Gastroesophageal sphincter (tissue), 4 donors: ENCODE results near the gene SIMC1. TPM values are rescaled to one million over a fixed set of nuclear protein-coding genes. Genes with fewer than 3 reads are reported as not detected.
"Not testable (repeated sequence)": the region's sequence is repeated elsewhere in the genome, so short reads cannot be mapped to it uniquely, and the experiment has no call there.

Source experiments
- ATAC-seq: fragments of 150-250 bp; one replicate; pipeline ENCODE4 v1.9.1; 2016; ENCODE audit warnings: mild to moderate bottlenecking, moderate library complexity
- H3K27ac ChIP-seq, 4 donors: fragments of 200-600 bp; sonication (generic) in 3 of 4; 1 replicate in 3 of 4; 2 replicates in 1 of 4; pipeline ENCODE4 v1.5.1; 2016 to 2019
- H3K27me3 ChIP-seq: fragments of 200-600 bp; sonication (generic); one replicate; pipeline ENCODE4 v1.5.1; 2019
- H3K36me3 ChIP-seq, 2 donors: fragments of 200-600 bp; sonication (generic); one replicate each; pipeline ENCODE4 v1.5.1; 2019; ENCODE audit warnings: control low read depth in 1 of 2
- H3K4me1 ChIP-seq, 3 donors: fragments of 200-600 bp; sonication (generic); 1 replicate in 2 of 3; 2 replicates in 1 of 3; pipeline ENCODE4 v1.5.1; 2016 to 2019; ENCODE audit warnings: control low read depth in 2 of 3
- H3K4me3 ChIP-seq, 2 donors: fragments of 200-600 bp; sonication (generic); one replicate each; pipeline ENCODE4 v1.5.1; 2019; ENCODE audit warnings: mild to moderate bottlenecking in 1 of 2, moderate library complexity in 1 of 2
- H3K9me3 ChIP-seq, 3 donors: fragments of 200-600 bp; sonication (generic); one replicate each; pipeline ENCODE4 v1.5.1; 2017 to 2019; ENCODE audit warnings: control low read depth in 2 of 3
- WGBS, 2 donors: methylation state at CpG; one replicate each; pipeline ENCODE4 v1.1.5; 2018; ENCODE audit warnings: low coverage in 1 of 2; 5-methylcytosine and 5-hydroxymethylcytosine counted together
- total RNA-seq, 4 donors: library from RNA; depleted of rRNA; stranded (reverse); fragments of >200 nt; gene quantifications; one replicate each; pipeline ENCODE4 v1.1.0, GENCODE V29; 2016
- TF ChIP-seq, protein P1 (sequence below), 4 experiments: fragments of 200-600 bp in 2 of 4; fragments of 450-650 bp in 2 of 4; sonication (generic) in 1 of 4; IDR thresholded peaks; one replicate each; pipeline ENCODE4 v1.5.1; 2017 to 2019; ENCODE audit warnings: antibody characterized with exemption in 4 of 4, mild to moderate bottlenecking in 2 of 4, moderate library complexity in 2 of 4

SIMC1 gene
- total RNA-seq, 4 donors from 2014 or later = 11.2 to 84.5 (median 32.7) TPM

DNA sequence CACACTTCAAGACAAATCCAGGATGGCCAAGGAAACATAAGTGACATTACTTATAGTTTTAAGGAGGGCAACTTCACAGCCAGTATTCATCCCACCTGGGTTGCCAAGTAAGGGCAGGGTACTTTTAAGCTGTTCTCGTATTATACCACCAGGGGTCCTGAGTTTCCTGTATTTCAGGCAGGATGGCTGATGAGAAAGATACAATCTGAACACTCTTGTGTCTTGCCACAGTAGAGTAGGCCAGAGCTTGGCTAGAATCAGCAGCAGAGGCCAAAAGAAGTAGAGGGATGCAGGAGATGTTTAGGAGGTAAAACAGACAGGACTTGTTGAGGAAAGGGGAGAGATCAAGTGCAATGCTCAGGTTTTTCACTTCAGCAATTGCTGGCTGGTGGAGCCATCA is 3.1 kb upstream of the SIMC1 start:
- not testable (repeated sequence) for ATAC-seq, H3K4me3 ChIP-seq, H3K36me3 ChIP-seq, H3K9me3 ChIP-seq, H3K4me1 ChIP-seq, H3K27me3 ChIP-seq
- peak overlapping the region in 1 of 4 donors; percentile 14 for H3K27ac ChIP-seq
- 0 to 17% methylated on average over 1 of the region's 1 CpG for WGBS, 2 donors
- TF ChIP-seq, protein P1, sequence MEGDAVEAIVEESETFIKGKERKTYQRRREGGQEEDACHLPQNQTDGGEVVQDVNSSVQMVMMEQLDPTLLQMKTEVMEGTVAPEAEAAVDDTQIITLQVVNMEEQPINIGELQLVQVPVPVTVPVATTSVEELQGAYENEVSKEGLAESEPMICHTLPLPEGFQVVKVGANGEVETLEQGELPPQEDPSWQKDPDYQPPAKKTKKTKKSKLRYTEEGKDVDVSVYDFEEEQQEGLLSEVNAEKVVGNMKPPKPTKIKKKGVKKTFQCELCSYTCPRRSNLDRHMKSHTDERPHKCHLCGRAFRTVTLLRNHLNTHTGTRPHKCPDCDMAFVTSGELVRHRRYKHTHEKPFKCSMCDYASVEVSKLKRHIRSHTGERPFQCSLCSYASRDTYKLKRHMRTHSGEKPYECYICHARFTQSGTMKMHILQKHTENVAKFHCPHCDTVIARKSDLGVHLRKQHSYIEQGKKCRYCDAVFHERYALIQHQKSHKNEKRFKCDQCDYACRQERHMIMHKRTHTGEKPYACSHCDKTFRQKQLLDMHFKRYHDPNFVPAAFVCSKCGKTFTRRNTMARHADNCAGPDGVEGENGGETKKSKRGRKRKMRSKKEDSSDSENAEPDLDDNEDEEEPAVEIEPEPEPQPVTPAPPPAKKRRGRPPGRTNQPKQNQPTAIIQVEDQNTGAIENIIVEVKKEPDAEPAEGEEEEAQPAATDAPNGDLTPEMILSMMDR (IDR thresholded peaks at IDR 0.05) = peak in 3 of 4 experiments; percentile 41 to 52 (median 42)

DNA sequence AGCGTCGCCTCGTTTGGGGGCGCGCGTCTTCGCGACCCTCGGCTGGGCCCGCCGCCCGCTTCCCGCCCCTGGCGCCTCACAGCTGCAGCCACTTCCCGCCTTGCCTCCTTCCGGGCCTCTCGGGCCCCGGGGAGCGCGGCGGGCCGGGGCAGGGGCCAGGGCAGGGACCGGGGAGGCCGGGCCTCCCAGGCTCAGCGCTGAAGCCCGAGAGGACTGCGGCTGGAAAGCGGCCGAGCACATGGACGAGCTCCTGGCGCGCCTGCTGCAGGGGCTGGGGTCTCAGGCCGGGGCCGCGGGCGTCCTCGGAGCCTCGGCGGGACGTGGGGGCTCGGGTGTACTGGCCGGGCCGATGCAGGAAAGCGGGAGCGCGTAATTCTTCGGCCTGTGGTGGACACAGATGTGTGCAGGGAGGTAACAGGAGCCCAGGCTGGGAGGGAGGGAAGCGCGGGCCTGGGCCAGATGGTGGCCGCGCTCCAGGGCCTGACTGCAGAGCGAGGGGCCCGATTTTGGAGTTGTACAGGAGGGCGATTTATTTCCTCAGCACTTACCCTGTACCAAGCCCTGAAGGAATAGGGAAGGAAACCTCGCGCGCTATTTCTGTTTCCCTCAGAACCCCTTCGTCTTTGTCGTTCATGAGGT is 540 bp downstream of the SIMC1 start:
- no CpG with 5 or more reads among the region's 59 CpGs for WGBS, 2 donors

DNA sequence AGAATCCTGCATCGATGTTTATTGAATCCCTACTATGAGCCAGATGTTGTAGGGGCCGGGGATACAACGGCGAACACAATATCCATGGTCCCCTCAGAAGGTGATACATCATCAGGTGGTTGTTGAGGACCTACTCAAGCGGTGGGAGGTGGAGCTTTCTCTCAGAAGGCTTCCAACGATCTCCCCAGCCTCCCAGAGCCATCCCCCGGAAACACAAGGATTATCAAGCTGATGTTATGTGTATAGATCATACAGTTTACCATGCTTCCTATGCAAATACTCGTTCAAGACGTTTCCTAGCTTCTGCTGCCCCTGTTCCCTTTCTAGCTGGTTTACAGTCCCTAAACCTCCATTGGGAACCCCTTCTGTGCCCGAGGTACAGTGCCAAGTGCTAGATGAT is 1.1 kb downstream of the SIMC1 start:
- H3K36me3 ChIP-seq, ATAC-seq, H3K27me3 ChIP-seq, H3K27ac ChIP-seq, H3K9me3 ChIP-seq, H3K4me1 ChIP-seq, H3K4me3 ChIP-seq: not testable (repeated sequence)
- WGBS, 2 donors = no CpG with 5 or more reads among the region's 10 CpGs

More for the DNA sequence above, 540 bp downstream of the SIMC1 start:
- H3K4me1 ChIP-seq, H3K36me3 ChIP-seq, H3K27me3 ChIP-seq, H3K9me3 ChIP-seq: not testable (repeated sequence)
- peak overlapping the region in 2 of 4 donors; percentile 68 to 69 for H3K27ac ChIP-seq
- peak; percentile 71 for ATAC-seq
- peak overlapping the region; percentile 58 to 97 for H3K4me3 ChIP-seq

GRCh38 chr5:176244318-176244717 is 6.1 kb downstream of the SIMC1 start:
- not testable (repeated sequence) for H3K36me3 ChIP-seq, H3K4me3 ChIP-seq, H3K4me1 ChIP-seq, ATAC-seq, H3K27me3 ChIP-seq, H3K27ac ChIP-seq, H3K9me3 ChIP-seq
- WGBS, 2 donors = no CpG with 5 or more reads among the region's 2 CpGs

DNA sequence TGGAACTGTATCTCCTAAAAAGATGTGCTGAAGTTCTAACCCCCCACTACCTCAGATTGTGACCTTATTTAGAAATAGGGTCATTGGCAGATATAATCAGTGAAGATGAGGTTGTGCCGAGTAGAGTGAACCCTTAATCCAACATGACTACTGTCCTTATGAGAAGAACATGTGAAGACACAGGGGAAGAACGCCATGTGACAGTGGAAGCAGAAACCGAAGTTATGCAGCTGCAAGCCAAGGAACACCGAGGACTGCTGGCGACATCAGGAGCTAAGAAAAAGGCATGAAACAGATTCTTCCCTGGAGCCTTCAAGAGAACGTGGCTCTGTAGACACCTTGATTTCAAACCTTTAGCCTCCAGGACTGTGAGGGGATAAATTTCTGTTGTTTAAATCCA is 6.8 kb downstream of the SIMC1 start:
- H3K9me3 ChIP-seq, ATAC-seq, H3K27me3 ChIP-seq, H3K27ac ChIP-seq, H3K4me3 ChIP-seq, H3K4me1 ChIP-seq, H3K36me3 ChIP-seq: not testable (repeated sequence)
- 53 to 83% methylated on average over 1 to 2 of the region's 6 CpGs for WGBS, 2 donors

DNA sequence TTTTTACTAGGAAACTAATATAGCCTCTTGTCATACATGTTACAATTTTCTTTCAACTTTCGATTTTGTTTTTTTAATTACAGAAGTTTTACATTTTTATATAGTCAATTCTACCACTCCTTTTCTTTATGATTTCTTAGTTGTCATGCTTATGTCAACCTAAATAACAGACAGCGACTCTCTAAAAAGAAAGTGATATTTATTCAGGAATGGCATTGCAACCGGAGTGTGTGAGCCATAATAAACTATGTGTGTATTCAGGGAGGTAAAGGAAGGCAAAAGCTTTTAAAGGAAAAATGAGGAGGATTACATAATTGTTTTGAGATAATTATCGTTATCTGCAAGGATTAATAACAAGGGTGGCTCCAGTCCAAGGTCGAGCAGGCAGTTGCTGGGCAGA is 7.3 kb downstream of the SIMC1 start:
- 59% methylated on average over 5 of the region's 5 CpGs; no CpG with 5 or more reads in 1 of the 2 donors for WGBS, 2 donors
- H3K27ac ChIP-seq, H3K9me3 ChIP-seq, H3K4me1 ChIP-seq, H3K36me3 ChIP-seq, H3K4me3 ChIP-seq, ATAC-seq, H3K27me3 ChIP-seq: not testable (repeated sequence)

- WGBS, 2 donors = 100% methylated on average over 1 to 2 of the region's 2 CpGs
These were observed 12.5 kb downstream of the SIMC1 start for GRCh38 chr5:176250691-176251090.

GRCh38 chr5:176252171-176252570 is 13.9 kb downstream of the SIMC1 start:
- WGBS, 2 donors = no CpG with 5 or more reads among the region's 36 CpGs
- H3K4me1 ChIP-seq, H3K27ac ChIP-seq, H3K9me3 ChIP-seq, H3K36me3 ChIP-seq, H3K27me3 ChIP-seq, ATAC-seq, H3K4me3 ChIP-seq: not testable (repeated sequence)

More at GRCh38 chr5:176250691-176251090, 12.5 kb downstream of the SIMC1 start:
- not testable (repeated sequence) for ATAC-seq, H3K36me3 ChIP-seq, H3K9me3 ChIP-seq, H3K27ac ChIP-seq, H3K4me3 ChIP-seq, H3K4me1 ChIP-seq, H3K27me3 ChIP-seq

- ATAC-seq, H3K27me3 ChIP-seq, H3K27ac ChIP-seq, H3K36me3 ChIP-seq, H3K4me3 ChIP-seq, H3K4me1 ChIP-seq, H3K9me3 ChIP-seq: not testable (repeated sequence)
- WGBS, 2 donors = 87 to 100% methylated on average over 4 to 6 of the region's 8 CpGs
These were observed 15.3 kb downstream of the SIMC1 start for GRCh38 chr5:176253370-176254065.

- 17% methylated on average over 2 of the region's 2 CpGs; no CpG with 5 or more reads in 1 of the 2 donors for WGBS, 2 donors
- H3K4me1 ChIP-seq = not testable (repeated sequence)
These were observed 15.8 kb downstream of the SIMC1 start for GRCh38 chr5:176254066-176254393.

DNA sequence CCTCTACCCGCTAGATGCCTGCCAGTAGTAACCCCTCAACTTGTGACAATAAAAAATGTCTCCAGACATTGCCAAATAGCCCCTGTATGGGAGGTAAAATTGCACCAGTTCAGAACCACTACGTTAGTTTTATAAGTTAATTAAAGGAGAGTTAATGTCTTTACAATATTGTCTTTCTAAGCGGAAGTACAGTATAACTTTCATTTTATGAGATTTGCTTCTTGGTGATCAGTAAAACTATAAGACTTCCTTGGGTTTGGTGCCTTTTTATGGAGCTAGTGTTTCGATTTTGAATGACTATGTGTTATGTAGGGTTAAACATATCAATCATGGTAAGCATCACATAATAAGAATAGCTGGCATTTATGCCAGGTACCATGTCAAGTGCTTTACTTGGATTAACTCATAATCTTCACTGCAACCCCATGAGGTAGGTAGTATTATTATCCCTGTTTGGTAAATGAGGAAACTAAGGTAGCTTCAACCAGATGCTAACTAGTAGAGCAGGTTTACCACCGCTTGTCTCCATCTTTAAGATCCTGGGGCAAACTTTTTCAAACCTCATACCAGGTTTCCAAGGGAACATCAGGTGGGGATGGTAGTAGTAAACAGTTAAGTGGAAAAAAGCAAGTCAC is 19.8 kb downstream of the SIMC1 start:
- ATAC-seq, H3K27me3 ChIP-seq, H3K9me3 ChIP-seq, H3K4me3 ChIP-seq, H3K27ac ChIP-seq, H3K36me3 ChIP-seq, H3K4me1 ChIP-seq: not testable (repeated sequence)
- 90 to 94% methylated on average over 2 to 4 of the region's 5 CpGs for WGBS, 2 donors

More at GRCh38 chr5:176254066-176254393, 15.8 kb downstream of the SIMC1 start:
- H3K36me3 ChIP-seq, H3K27ac ChIP-seq, H3K27me3 ChIP-seq, H3K4me3 ChIP-seq, H3K9me3 ChIP-seq, ATAC-seq: not testable (repeated sequence)

GRCh38 chr5:176260682-176261081 is 22.5 kb downstream of the SIMC1 start:
- ATAC-seq, H3K27ac ChIP-seq, H3K36me3 ChIP-seq, H3K4me1 ChIP-seq, H3K27me3 ChIP-seq, H3K9me3 ChIP-seq, H3K4me3 ChIP-seq: not testable (repeated sequence)
- 97 to 100% methylated on average over 3 to 5 of the region's 5 CpGs for WGBS, 2 donors
